ENCODE measurements around the gene MPI.
"Not testable (repeated sequence)": the region's sequence is repeated elsewhere in the genome, so short reads cannot be mapped to it uniquely, and the experiment has no call there.

MPI gene

GRCh38 chr15:74863239-74864056 is 26.4 kb upstream of the MPI start:
- no peak for DNase-seq

GRCh38 chr15:74864296-74864695 is 25.5 kb upstream of the MPI start:
- DNase-seq: no peak

GRCh38 chr15:74865316-74865715 is 24.5 kb upstream of the MPI start:
- DNase-seq: no peak

GRCh38 chr15:74866090-74866489 is 23.8 kb upstream of the MPI start:
- DNase-seq: no peak

GRCh38 chr15:74867466-74868038 is 22.3 kb upstream of the MPI start:
- DNase-seq: no peak

GRCh38 chr15:74868059-74868458 is 21.8 kb upstream of the MPI start:
- no peak for DNase-seq

GRCh38 chr15:74869372-74869725 is 20.5 kb upstream of the MPI start:
- DNase-seq: no peak

GRCh38 chr15:74869726-74870407 is 20.0 kb upstream of the MPI start:
- DNase-seq: no peak

GRCh38 chr15:74870436-74871215 is 19.2 kb upstream of the MPI start:
- DNase-seq: no peak

- no peak for DNase-seq
Measured at GRCh38 chr15:74872702-74873035, 17.2 kb upstream of the MPI start.

- DNase-seq: peak; percentile 100
Measured at GRCh38 chr15:74873036-74873755, 16.6 kb upstream of the MPI start, which contains the start of gene SCAMP2. Gene SCAMP2 (minus strand): TSS chr15:74873365. CDS start chr15:74873255, 110 bp downstream.

- DNase-seq: no peak
Measured at GRCh38 chr15:74873756-74874424, 16.0 kb upstream of the MPI start.

GRCh38 chr15:74878273-74878672 is 11.6 kb upstream of the MPI start:
- no peak for DNase-seq

GRCh38 chr15:74882528-74882927 is 7.3 kb upstream of the MPI start:
- DNase-seq: no peak

GRCh38 chr15:74884428-74885223 is 5.2 kb upstream of the MPI start:
- DNase-seq: no peak

- no peak for DNase-seq
Measured at GRCh38 chr15:74885461-74885860, 4.4 kb upstream of the MPI start.

- DNase-seq: not testable (repeated sequence)
Measured at GRCh38 chr15:74887537-74888193, 2.2 kb upstream of the MPI start.

GRCh38 chr15:74888716-74889115 is 1.1 kb upstream of the MPI start:
- DNase-seq: no peak

GRCh38 chr15:74889390-74889882 is 406 bp upstream of the MPI start:
- DNase-seq: peak; percentile 86

- DNase-seq: no peak
Measured at GRCh38 chr15:74890665-74890960, 771 bp downstream of the MPI start.

All from right kidney (tissue), 1 donor.